SK-N-SH (cell line): ENCODE results near the gene EGF. TPM values are rescaled to one million over a fixed set of nuclear protein-coding genes. Genes with fewer than 3 reads are reported as not detected.

Experiments used
- CTCF ChIA-PET: fragments of 300-600, 350-600 bp; formaldehyde crosslinking; extraction: SDS; loops from one replicate; lab custom pipeline; 2021; lab: Yijun Ruan, JAX
- POLR2A ChIA-PET: fragments of 350-600 bp; sonication (Branson Sonifier 250); formaldehyde crosslinking; extraction: SDS; loops from one replicate; lab custom pipeline; 2020; ENCODE audit warnings: antibody characterized with exemption, inconsistent platforms; lab: Yijun Ruan, JAX
- DNase-seq: peaks from one replicate; pipeline ENCODE4 v3.0.0; 2012
- H2AFZ ChIP-seq: fragments of 200-600 bp; sonication (generic); 2 replicates; pipeline ENCODE4 v1.8.1; 2016; ENCODE audit warnings: antibody characterized with exemption, mild to moderate bottlenecking, low read depth
- H3F3A ChIP-seq: fragments of 200-600 bp; sonication (generic); replicated peaks from 2 replicates; pipeline ENCODE3; 2016; ENCODE audit warnings: antibody characterized with exemption, mild to moderate bottlenecking; ENCODE audit not compliant: insufficient read depth
- H3K27ac ChIP-seq, 2 experiments: fragments of 200-500 bp in 1 of 2; fragments of 200-600 bp in 1 of 2; sonication (Bioruptor generic) in 1 of 2; sonication (generic), shearing (Covaris generic) in 1 of 2; 2 replicates each; pipeline versions ENCODE4 v1.5.1 to v1.6.1; 2014 to 2016; ENCODE audit warnings: low read depth in 2 of 2, inconsistent platforms in 1 of 2, low read length in 1 of 2, mild to moderate bottlenecking in 1 of 2, mixed read lengths in 1 of 2
- H3K27me3 ChIP-seq: fragments of 200-600 bp; sonication (generic), shearing (Covaris generic); 2 replicates; pipeline ENCODE4 v1.6.1; 2016; ENCODE audit warnings: mixed run types; ENCODE audit not compliant: insufficient read depth
- H3K36me3 ChIP-seq, 2 experiments: fragments of 200-500 bp in 1 of 2; fragments of 200-600 bp in 1 of 2; sonication (Bioruptor generic) in 1 of 2; sonication (generic) in 1 of 2; replicated peaks in 1 of 2; 2 replicates each; pipeline versions ENCODE3 to v1.5.1; 2014 to 2016; ENCODE audit warnings: low read length in 1 of 2, mild to moderate bottlenecking in 1 of 2; ENCODE audit not compliant: insufficient read depth in 2 of 2, control insufficient read depth in 1 of 2
- H3K4me1 ChIP-seq, 2 experiments: fragments of 200-500 bp in 1 of 2; fragments of 200-600 bp in 1 of 2; sonication (Bioruptor generic) in 1 of 2; sonication (generic), shearing (Covaris generic) in 1 of 2; 2 replicates each; pipeline versions ENCODE4 v1.5.1 to v1.6.1; 2014 to 2016; ENCODE audit warnings: low read depth in 1 of 2, low read length in 1 of 2, mixed run types in 1 of 2; ENCODE audit not compliant: insufficient read depth in 2 of 2, control insufficient read depth in 1 of 2
- H3K4me2 ChIP-seq: fragments of 200-600 bp; sonication (generic), shearing (Covaris generic); 2 replicates; pipeline ENCODE4 v1.6.1; 2017; ENCODE audit warnings: mixed run types
- H3K4me3 ChIP-seq, 2 experiments: fragments of 200-500 bp in 1 of 2; fragments of 200-600 bp in 1 of 2; sonication (Bioruptor generic) in 1 of 2; sonication (generic), shearing (Covaris generic) in 1 of 2; 2 replicates each; pipeline versions ENCODE4 v1.5.1 to v1.8.1; 2014 to 2016; ENCODE audit warnings: low read depth in 2 of 2, inconsistent platforms in 1 of 2, low read length in 1 of 2, mild to moderate bottlenecking in 1 of 2, mixed read lengths in 1 of 2, moderate library complexity in 1 of 2
- H3K79me2 ChIP-seq: fragments of 200-600 bp; sonication (generic); 2 replicates; pipeline ENCODE4 v1.8.1; 2017; ENCODE audit warnings: mild to moderate bottlenecking; ENCODE audit not compliant: insufficient read depth
- H3K9ac ChIP-seq: fragments of 200-600 bp; sonication (generic); 2 replicates; pipeline ENCODE4 v1.6.1; 2017; ENCODE audit warnings: mixed run types
- H3K9me2 ChIP-seq: fragments of 200-600 bp; sonication (generic); 2 replicates; pipeline ENCODE4 v1.6.1; 2017; ENCODE audit warnings: mixed run types
- H3K9me3 ChIP-seq: fragments of 200-600 bp; sonication (generic); 2 replicates; pipeline ENCODE4 v1.6.1; 2017; ENCODE audit warnings: mixed run types, mild to moderate bottlenecking, moderate library complexity
- H4K20me1 ChIP-seq: fragments of 200-600 bp; sonication (generic); 2 replicates; pipeline ENCODE4 v1.6.1; 2017; ENCODE audit warnings: mild to moderate bottlenecking, mixed run types; ENCODE audit not compliant: insufficient read depth
- CHD2 ChIP-seq: fragments of 150-350 bp; IDR thresholded peaks from 2 replicates; pipeline ENCODE4 v1.6.1; 2018; ENCODE audit warnings: low read length; ENCODE audit not compliant: partially characterized antibody
- CTCF ChIP-seq: fragments of 200-600 bp; sonication (generic); IDR thresholded peaks from 2 replicates; pipeline ENCODE4 v1.6.1; 2017; ENCODE audit warnings: antibody characterized with exemption, mild to moderate bottlenecking, moderate library complexity
- EP300 ChIP-seq, 2 experiments: IDR thresholded peaks; 2 replicates each; pipeline versions ENCODE4 v1.4.0 to v1.6.1; 2012; ENCODE audit warnings: borderline replicate concordance in 1 of 2, low read depth in 1 of 2, low read length in 1 of 2
- GABPA ChIP-seq: IDR thresholded peaks from 2 replicates; pipeline ENCODE4 v1.4.0; 2012; ENCODE audit warnings: low read depth, mild to moderate bottlenecking
- GATA2 ChIP-seq: sonication (generic); formaldehyde crosslinking; IDR thresholded peaks from 2 replicates; pipeline ENCODE4 v1.5.0; 2020; ENCODE audit warnings: mild to moderate bottlenecking, missing genetic modification reagents
- IRF3 ChIP-seq: fragments of 150-350 bp; IDR thresholded peaks from 2 replicates; pipeline ENCODE4 v1.6.1; 2016; ENCODE audit warnings: mild to moderate bottlenecking, low read depth, low read length
- JUND ChIP-seq: IDR thresholded peaks from 2 replicates; pipeline ENCODE4 v1.4.0; 2012
- MEF2A ChIP-seq: IDR thresholded peaks from 2 replicates; pipeline ENCODE4 v1.4.0; 2012; ENCODE audit warnings: low read depth, borderline replicate concordance
- NFIC ChIP-seq: IDR thresholded peaks from 2 replicates; pipeline ENCODE4 v1.4.0; 2012; ENCODE audit warnings: borderline replicate concordance
- POLR2AphosphoS5 ChIP-seq: IDR thresholded peaks from 2 replicates; pipeline ENCODE4 v1.6.1; 2012; ENCODE audit warnings: low read depth, low read length
- RAD21 ChIP-seq: IDR thresholded peaks from 2 replicates; pipeline ENCODE4 v1.6.1; 2012; ENCODE audit warnings: mild to moderate bottlenecking, low read length
- RCOR1 ChIP-seq: fragments of 150-350 bp; IDR thresholded peaks from 2 replicates; pipeline ENCODE4 v1.6.1; 2017; ENCODE audit warnings: antibody characterized with exemption, low read length
- RFX5 ChIP-seq: IDR thresholded peaks from 2 replicates; pipeline ENCODE4 v1.6.1; 2012; ENCODE audit warnings: mild to moderate bottlenecking, improper control_type of control experiment, low read length
- SIN3A ChIP-seq: IDR thresholded peaks from 2 replicates; pipeline ENCODE4 v1.6.1; 2012; ENCODE audit warnings: low read depth, mild to moderate bottlenecking, low read length, moderate library complexity, borderline replicate concordance
- SMC3 ChIP-seq: IDR thresholded peaks from 2 replicates; pipeline ENCODE4 v1.6.1; 2012; ENCODE audit warnings: low read depth, low read length, improper control_type of control experiment
- TAF1 ChIP-seq: IDR thresholded peaks from 2 replicates; pipeline ENCODE4 v1.6.1; 2012; ENCODE audit warnings: low read depth, mild to moderate bottlenecking, low read length, moderate library complexity, borderline replicate concordance
- TCF12 ChIP-seq: IDR thresholded peaks from 2 replicates; pipeline ENCODE4 v1.4.0; 2012
- USF1 ChIP-seq: IDR thresholded peaks from 2 replicates; pipeline ENCODE4 v1.4.0; 2012; ENCODE audit warnings: low read depth, borderline replicate concordance
- USF2 ChIP-seq: fragments of 150-350 bp; IDR thresholded peaks from 2 replicates; pipeline ENCODE4 v1.6.1; 2017; ENCODE audit warnings: antibody characterized with exemption, low read length, low read depth, borderline replicate concordance
- ZBTB33 ChIP-seq: IDR thresholded peaks from 2 replicates; pipeline ENCODE4 v1.4.0; 2012; ENCODE audit warnings: low read depth, borderline replicate concordance
- WGBS: methylation state at CpG from one replicate; pipeline ENCODE4 v1.1.6; 2017; ENCODE audit warnings: low lambda C conversion rate; 5-methylcytosine and 5-hydroxymethylcytosine counted together
- polyA plus RNA-seq, 3 experiments: library from polyadenylated mRNA; depleted of rRNA; stranded (reverse); fragments of >200 nt; gene quantifications; 2 replicates each; pipeline ENCODE4 v1.2.3, GENCODE V29; 2012

EGF gene
- polyA plus RNA-seq, 1 of the 3 experiments (the other 2 are of a cell fraction), result 0.89 TPM

GRCh38 chr4:109955146-109955545 is 42.5 kb downstream of the EGF start (continued):
- TF ChIP-seq ZBTB33 (no peak), TAF1 (no peak)

- 37% methylated on average over 2 of the region's 2 CpGs for WGBS
- Histone ChIP-seq H3K4me1 (no peaks in the 10 kb centered on the region), H3K9me3 (no peaks in the 10 kb centered on the region), H3K79me2 (no peaks in the 10 kb centered on the region), H3K4me3 (no peak overlapping the region), H2AFZ (no peak overlapping the region), H3K9ac (no peak overlapping the region), H3K36me3 (no peaks in the 10 kb centered on the region), H3F3A (no peaks in the 10 kb centered on the region), H3K27me3 (no peaks in the 10 kb centered on the region; the same call in 1 of the 2 replicates), H4K20me1 (no peaks in the 10 kb centered on the region), H3K27ac (no peak overlapping the region), H3K4me2 (no peak overlapping the region), H3K9me2 (no peaks in the 10 kb centered on the region)
- DNase-seq, result no peak
- ChIA-PET CTCF (interaction anchor here (0.9 kb wide), 1 partner anchor 557 kb away, joined by 3 read pairs; no protein-coding TSS in a partner anchor), POLR2A (no interaction called here)
- no peak for TF ChIP-seq RCOR1
- TF ChIP-seq USF2, result no peak
- TF ChIP-seq RFX5, result no peak
- TF ChIP-seq CTCF, result no peak
- no peak for TF ChIP-seq SMC3
- no peak for TF ChIP-seq ZBTB33
- no peak for TF ChIP-seq POLR2AphosphoS5
- TF ChIP-seq RAD21, result no peak
- no peak for TF ChIP-seq CHD2
- no peak for TF ChIP-seq NFIC
- no peak for TF ChIP-seq JUND
- TF ChIP-seq TCF12, result no peak
- no peak for TF ChIP-seq GATA2
- no peak for TF ChIP-seq EP300 (IDR thresholded peaks at IDR 0.05; ENCODE audit: borderline replicate concordance in 1 of 2, low read depth in 1 of 2, low read length in 1 of 2)
- no peak for TF ChIP-seq GABPA
- no peak for TF ChIP-seq TAF1
- no peak for TF ChIP-seq MEF2A
- no peak for TF ChIP-seq IRF3
- TF ChIP-seq SIN3A, result no peak
- no peak for TF ChIP-seq USF1
These were observed 44.5 kb downstream of the EGF start for GRCh38 chr4:109957227-109957626.
